HG02798 (cell line): Measurements from ENCODE around the gene NSL1.

Experiments
- ATAC-seq: cut with Tn5 transposase; IDR thresholded peaks from one replicate; pipeline ENCODE4 v1.9.1; 2021; ENCODE audit warnings: mild to moderate bottlenecking; ENCODE audit not compliant: unreplicated experiment, poor library complexity

NSL1 gene, protein sequence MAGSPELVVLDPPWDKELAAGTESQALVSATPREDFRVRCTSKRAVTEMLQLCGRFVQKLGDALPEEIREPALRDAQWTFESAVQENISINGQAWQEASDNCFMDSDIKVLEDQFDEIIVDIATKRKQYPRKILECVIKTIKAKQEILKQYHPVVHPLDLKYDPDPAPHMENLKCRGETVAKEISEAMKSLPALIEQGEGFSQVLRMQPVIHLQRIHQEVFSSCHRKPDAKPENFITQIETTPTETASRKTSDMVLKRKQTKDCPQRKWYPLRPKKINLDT

DNA sequence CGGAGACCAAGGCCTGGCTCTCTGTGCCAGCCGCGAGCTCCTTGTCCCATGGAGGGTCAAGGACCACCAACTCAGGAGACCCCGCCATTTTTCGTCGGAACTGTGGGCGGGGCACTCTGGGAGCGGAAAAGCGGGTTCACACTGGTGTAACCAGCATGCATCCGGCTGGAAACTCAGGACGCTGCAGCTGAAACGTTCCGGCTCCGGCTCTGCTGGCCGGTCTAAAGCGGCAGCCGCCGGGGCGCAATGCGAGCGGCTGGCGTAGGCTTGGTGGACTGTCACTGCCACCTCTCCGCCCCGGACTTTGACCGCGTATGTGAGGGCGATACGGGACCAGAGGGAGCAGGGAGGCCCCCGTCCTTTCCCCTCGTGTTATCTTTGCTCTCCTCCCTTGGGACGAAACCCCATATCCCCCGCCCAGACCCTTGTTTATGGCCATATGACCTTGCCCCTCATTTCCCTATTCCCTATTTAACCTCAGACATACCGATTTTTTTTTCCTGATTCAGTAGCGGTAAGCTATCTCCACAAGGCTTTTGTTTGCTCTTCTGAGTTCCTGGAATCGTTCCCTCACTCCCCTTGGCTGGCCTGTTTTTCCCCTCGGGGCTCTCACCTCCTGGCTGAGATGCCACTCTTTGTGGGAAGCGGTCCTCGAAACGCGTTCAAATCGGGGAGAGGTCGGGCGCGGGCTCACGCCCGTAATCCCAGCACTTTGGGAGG lies at the start of gene NSL1, which contains the start of gene TATDN3:
Gene NSL1, minus strand, starts transcription at position 102 of the 720 bp plus-strand sequence. Its CDS starts 14 bp downstream, at position 88.
Gene TATDN3, plus strand, starts transcription at position 219 of the 720 bp plus-strand sequence. Its CDS starts 28 bp downstream, at position 247.
- peak; percentile 78 for ATAC-seq

DNA sequence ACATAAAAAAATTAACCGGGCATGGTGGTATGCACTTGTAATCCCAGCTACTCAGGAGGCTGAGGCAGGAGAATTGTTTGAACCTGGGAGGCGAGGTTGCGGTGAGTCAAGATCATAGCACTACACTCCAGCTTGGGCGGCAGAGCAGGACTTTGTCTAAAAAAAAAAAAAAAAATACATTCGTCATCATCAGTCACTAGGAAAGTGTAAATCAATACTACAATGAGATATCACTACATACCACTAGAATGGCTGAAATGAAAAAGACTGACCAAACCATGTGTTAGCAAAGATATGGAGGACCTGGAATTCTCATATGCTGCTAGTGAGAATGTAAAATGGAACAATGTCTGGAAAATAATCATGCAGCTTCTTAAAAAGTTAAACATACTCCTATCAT lies 46.6 kb upstream of the NSL1 start:
- ATAC-seq, result no peak

DNA sequence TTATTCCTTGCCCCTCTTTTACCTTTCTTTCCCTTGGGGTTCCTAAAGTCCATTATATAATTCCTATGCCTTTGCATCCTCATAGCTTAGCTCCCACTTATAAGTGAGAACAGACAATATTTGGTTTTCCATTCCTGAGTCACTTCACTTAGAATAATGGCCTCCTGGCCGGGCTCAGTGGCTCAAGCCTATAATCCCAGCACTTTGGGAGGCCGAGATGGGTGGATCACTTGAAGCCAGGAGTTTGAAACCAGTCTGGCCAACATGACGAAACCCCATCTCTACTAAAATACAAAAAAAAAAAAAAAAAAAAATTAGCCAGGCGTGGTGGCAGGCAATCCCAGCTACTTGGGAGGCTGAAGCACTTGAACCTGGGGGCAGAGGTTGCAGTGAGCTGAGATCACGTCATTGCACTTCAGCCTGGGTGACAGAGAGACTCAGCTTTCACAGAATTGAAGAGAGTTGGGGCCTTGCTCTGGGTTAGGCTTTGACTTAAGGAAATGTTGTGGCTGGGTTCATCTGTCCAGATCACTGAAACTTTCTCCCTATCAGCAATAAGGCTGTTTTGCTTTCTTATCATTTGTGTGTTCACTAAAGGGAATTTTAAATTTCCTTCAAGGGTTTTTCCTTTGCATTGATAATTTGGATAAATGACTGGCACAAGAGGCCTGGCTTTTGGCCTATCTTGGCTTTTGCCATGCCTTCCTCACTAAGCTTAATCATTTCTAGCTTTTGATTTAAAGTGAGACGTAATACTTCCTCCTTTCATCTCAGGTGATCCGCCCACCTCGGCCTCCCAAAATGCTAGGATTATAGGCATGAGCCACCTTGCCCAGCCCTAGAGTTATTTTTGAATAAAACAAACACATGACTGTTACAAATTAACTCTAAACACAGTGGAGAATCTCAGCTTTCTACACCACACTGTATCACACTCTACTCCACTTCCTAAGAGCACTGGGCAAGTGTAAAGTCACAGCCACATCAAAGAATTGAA lies 41.9 kb upstream of the NSL1 start:
- peak; percentile 75 for ATAC-seq

DNA sequence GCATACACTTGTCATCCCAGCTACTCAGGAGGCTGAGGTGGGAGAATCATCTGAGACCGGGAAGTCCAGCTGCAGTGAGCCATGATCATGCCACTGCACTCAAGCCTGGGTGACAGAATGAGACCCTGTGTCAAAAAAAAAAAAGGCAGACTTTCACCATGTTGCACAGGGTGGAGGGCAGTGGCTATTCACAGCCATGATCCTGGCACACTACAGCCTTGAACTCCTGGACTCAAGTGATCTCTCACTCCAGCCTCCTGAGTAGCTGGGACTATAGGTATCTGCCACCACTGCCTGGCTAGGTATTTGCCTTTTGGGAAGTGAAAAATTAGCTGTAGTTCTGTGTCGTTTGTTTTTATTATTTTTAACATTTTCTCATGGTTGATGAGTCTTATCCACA lies 36.8 kb upstream of the NSL1 start:
- no peak for ATAC-seq

DNA sequence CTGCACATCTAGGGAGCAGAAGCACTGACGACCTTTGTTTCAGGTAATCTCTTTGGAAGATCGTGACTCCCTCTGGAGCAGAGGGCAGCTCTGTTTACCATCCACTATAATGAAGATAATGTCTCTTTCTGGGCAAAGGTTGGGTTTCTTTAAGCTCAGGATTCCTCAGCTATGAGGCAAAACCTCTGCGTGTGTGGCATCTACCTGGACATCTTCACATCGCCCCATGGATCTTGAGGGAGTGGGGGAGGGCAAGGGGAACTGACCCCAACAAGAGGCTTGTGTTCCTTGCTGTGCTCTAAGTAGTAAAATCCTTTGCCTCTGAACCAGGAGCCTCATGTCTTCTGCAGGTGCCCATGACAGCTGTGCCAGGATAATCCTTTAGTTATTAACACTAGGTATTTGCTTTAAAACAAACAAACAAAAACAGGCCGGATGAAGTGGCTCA lies 36.3 kb upstream of the NSL1 start:
- ATAC-seq, result no peak

DNA sequence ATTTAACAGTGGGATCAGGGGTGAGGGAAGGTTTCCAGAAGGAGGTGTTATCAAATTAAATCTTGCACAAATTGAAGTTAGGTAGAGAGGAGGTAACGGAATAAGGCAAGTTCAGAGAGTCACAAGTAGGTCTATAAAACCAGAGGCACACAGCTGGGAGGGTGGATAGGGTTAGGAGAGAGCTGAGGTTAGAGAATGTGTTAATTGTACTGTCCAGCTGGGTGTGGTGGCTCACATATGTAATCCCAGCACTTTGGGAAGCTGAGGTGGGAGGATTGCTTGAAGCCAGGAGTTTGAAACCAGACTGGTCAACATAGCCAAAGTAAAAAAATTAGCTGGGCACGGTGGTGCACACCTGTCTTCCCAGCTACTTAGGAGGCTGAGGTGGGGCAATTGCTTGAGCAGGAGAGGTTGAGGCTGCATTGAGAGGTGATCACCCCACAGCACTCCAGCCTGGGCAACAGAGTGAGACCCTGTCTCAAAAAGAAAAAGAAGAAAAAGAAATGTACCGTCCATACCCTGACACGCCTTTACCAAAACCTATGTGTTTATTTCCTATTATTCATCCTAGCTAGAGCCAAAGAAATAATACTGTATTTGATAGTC lies 35.7 kb upstream of the NSL1 start:
- no peak for ATAC-seq

DNA sequence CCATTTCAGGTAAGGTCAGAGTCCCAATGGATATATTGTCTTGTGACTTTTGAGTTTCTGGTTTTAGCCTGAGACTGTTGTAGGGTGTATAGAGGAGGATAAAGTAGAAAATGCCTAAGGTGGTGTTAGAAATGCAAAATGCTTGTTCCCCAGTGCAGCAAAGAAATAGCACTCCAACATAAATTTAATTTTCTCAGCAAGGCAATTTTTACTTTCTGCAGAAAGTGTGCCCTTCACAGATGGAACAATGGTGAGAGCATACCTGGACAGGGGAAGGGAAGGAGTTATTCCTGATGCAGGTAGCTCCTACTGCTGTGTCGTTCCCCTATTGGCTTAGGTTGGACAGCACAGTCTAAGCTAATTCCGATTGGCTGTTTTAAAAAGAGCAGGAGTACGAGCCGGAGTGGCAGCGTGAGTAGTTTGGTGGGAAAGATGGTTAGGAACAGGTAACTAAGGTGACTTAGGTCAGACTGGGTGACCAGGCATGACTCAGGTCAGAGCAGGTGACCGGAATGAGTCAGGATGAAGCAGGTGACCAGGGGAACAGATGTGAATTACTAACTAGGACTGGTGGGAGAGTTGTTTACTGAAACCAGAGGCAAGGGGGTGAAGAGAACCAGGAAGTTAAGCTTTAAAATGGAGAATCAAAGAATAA lies 34.3 kb upstream of the NSL1 start:
- no peak for ATAC-seq

DNA sequence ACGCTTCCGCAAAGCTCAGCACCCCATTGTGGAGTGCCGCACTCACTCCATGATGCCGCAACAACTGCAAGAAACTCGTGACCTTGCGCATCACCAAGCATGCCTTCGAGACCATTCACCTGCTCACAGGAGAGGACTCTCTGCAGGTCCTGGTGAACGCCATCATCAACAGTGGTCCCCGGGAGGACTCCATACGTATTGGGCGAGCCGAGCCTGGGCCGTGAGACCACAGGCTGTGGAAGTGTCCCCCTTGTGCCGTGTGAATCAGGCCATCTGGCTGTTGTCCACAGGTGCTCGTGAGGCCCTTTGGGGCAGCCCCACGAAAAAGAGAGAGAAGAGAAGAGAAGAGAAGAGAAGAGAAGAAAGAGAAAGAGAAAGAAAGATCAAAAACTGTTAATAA lies 32.6 kb upstream of the NSL1 start:
- no peak for ATAC-seq

DNA sequence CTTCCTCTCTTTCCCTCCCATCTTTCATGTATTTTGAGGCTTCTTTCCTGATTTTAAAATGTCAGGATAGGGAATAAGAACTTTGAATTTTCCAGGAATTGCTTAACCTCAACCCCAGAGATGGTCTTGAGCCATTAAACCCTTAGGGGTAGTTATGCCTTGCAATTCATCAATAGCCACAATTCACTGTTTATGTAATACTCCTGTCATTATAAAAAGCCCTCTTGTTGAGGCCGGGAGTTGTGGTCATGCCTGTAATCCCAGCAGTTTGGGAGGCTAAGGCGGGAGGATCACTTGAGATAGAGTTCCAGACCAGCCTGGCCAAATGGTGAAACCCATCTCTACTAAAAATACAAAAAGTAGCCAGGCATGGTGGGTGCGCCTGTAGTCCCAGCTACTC lies 31.4 kb upstream of the NSL1 start:
- no peak for ATAC-seq

DNA sequence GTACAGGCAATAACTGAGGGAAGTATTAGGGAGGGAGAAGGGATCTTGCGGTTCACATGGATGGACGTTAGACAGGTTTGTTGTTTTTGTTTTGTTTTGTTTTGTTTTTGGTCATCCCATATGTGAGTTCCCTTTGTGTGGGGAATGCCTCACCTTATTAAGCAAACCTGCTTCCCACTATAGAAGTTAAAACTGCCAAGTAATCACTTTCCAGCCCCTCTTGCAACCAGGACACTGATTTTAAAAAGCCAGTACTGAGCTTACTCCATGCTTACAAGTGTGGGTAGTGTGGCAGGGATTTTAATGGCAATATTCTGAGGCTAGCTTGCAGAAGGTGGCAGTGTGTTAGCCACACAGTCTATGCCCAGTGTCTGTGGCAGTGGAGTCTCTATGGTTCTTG lies 29.4 kb upstream of the NSL1 start:
- ATAC-seq, result no peak

DNA sequence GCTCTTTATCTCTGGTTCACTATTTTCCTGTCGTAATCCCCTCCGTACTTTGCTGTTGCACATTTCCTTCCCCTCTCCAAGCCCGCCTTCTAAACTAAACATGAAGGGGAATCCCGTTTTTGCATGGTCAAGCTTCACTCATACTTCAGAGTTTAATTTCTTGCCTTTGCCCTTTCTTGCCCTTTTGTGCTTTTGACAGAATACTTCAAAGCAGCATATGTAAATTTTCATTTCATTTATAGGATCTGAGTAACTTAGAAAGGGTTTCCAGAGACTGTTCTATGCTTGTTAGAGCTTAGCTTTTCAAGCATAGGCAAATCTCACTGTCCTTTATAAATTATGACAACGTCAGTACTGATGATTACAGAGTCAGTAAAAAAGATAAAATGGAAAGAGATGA lies 28.1 kb upstream of the NSL1 start:
- peak; percentile 66 for ATAC-seq

DNA sequence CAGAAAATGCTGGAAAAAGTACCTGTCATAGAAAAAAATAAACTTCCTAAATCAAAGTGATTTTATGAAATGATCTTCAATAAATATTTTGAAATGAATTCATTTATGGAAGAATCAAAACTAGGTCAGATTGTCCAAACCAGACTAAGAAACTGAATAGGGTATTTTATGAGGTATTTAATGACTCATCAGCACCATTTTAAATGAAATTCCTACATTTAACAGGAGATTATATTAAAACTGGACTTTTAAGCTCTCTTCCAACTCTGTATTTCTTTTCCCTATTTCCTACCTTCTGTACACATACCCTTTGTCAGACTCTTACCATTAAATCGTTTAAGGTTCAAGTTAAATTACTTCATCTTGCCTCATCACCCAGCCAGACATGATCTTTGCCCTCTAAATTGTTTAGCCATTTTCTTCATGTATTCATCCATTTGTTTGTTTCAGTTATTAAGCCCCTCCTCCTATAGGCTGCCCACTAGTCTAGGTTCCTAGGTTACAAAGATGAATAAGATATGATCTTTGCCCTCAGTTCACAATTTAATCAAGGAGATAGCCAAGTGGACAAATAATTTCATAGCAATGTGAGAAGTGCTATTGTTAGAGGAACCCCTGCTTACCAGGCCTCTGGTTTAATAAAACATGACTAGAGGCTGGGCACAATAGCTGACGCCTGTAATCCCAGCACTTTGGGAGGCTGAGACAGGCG lies 25.1 kb upstream of the NSL1 start:
- ATAC-seq, result no peak

DNA sequence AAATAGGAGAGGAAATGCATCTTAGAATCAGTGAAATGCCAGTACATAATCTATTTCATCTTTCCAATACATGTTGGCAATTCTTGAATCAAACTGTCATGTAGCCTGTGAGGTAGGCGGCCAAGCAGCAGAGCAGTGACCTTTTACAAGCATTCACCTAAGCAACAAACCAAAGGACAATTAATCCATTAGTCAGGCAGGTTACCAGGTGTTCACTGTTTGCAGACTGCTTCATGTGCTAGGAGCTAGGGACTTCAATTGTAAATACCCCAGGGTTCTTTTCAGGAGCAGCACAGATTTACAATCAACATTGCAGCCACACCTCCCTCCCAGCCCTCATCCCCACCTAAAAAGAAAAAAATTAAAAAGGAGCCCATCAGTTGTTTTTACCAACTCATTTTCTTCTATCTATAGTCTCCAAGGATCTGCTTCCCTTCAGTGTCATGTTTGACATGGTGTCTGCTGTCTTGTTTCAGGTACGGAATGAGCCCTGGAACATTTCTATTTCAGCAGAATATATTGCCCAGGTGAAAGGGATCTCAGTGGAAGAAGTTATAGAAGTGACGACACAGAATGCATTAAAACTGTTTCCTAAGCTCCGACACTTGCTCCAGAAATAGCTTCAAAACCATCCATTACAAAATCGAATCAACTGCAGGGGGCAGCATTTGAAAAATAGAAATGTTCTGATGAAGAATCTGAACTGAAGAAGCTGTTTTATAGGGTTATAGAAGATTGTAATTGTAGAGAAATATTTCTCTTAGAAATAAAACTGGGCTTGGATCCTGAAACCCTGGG lies 23.2 kb upstream of the NSL1 start:
- ATAC-seq, result no peak

DNA sequence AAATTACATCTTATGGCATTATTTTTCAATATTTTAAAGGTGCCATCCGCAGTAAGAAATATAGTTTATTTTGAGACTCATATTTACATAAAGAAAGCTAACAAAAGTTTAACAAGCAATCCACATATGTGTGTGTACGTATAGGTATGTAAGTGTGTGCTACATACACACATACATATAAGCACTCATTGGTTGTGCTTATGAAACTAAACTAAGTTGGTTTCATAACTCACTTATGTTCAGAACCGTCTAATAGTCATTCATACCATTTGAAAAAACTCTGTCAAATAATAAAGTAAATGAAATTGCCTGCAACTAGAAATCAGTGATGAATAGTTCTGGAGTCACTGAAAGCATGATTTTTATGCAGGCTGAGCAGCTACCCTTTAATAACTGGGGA lies 14.2 kb upstream of the NSL1 start:
- no peak for ATAC-seq

DNA sequence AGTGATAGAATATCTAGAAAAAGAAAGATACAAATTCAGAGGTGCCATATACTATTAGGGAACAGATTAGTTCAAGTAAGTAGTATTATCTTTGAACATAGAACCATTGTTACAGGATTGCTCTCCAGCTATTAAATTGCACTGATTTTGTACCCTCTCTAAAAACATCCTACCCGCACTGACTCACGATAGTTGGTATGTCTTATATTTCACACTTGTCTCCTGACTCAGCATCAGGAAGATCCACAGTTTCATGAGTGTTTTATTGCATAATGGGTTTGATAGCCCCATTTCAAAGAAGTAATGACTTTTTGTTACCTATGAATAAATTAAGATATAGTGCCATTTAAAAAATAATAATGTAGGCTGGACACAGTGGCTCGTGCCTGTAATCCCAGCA lies 6.1 kb upstream of the NSL1 start:
- ATAC-seq, result no peak

DNA sequence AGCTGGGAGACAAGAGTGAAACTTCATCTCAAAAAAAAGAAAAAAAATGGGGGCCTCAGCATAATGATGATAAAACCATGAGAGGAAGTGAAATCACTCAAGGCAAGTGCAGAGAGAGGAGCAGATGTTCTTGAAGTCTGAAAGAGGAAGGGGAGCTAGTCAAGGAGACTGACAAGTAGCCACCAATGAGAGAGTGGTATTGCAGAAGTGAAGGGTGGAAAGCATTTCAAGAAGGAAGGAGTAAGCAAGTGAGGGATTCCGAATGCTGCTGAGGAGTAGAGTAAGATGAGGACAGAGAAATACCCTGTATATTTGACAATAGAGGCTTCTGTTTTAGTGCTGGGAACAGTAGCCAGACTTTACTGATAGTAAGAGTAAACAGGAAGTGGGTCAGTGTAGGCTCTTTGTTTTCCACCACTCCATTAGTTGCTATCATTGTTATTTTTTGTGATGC lies 3.0 kb upstream of the NSL1 start:
- peak; percentile 85 for ATAC-seq

DNA sequence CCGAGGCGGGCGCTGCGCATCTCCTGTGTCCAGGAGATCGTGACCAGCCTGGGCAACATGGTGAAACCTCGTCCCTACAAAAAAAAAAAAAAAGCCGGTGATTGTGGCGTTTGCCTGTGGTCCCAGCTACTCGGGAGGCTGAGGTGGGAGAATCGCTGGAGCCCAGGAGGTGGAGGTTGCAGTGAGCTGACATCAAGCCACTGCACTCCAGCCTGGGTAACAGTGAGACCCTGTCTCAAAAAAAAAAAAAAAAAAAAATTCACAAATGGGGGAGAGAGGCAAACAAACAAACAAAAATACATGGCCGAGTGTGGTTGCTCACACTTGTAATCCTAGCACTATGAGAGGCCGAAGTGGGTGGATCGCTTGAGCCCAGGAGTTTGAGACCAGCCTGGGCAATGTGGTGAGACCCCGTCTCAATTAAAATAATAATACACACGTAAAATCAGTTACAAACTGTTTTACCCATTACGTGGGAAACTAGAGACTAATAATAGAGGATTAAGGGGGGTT lies 875 bp upstream of the NSL1 start:
- no peak for ATAC-seq

DNA sequence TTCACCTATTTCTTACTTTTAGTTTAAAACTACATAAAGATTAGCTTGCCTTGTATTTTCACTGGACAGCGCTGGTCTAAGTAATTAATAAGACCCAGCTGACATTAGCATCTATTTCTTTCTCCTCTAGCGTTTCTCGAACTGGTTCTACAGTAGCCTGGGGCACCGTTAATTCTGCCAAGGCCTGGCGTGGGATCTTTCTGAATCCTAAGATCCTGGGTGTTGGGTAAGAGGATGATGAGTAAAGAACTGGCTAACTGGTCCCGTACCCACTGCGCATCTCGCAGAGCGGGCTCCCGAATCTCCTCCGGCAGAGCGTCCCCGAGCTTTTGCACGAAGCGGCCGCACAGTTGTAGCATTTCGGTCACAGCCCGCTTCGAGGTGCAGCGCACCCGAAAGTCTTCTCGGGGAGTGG lies 309 bp downstream of the NSL1 start:
- ATAC-seq, result peak; percentile 38
